IMR-90 (cell line): ENCODE data around the gene TMPRSS9. TPM values are rescaled to one million over a fixed set of nuclear protein-coding genes. Genes with fewer than 3 reads are reported as not detected.

Experiments used
- ATAC-seq: fragments of 200-7000 bp; cut with Tn5 transposase; 2 replicates; pipeline ENCODE4 v1.9.1; 2020; ENCODE audit warnings: low read depth, mild to moderate bottlenecking, moderate library complexity
- BruUV-seq: library from RNA; stranded (reverse); fragments of 400-500 nt; replicated peaks from 2 replicates; lab custom pipeline; 2021; lab: Mats Ljungman, UMichigan
- CTCF ChIA-PET: fragments of 300-600 bp; formaldehyde crosslinking; extraction: SDS; loops from one replicate; lab custom pipeline; 2021; ENCODE audit warnings: antibody characterized with exemption; lab: Yijun Ruan, JAX
- POLR2A ChIA-PET: fragments of 300-600 bp; sonication (Branson Sonifier 250); formaldehyde crosslinking; loops from one replicate; lab custom pipeline; 2022; ENCODE audit warnings: antibody characterized with exemption; ENCODE audit not compliant: unreplicated experiment; lab: Charles Lee
- DNase-seq: peaks from one replicate; pipeline ENCODE4 v3.0.0; 2013
- H2AFZ ChIP-seq: replicated peaks from 2 replicates; pipeline ENCODE3; 2013; ENCODE audit warnings: low read length, mild to moderate bottlenecking; ENCODE audit not compliant: poor library complexity
- H2AK5ac ChIP-seq: 2 replicates; pipeline ENCODE4 v1.6.1; 2013; ENCODE audit warnings: low read depth, low read length, inconsistent platforms
- H2AK9ac ChIP-seq: replicated peaks from 2 replicates; pipeline ENCODE3; 2013; ENCODE audit warnings: mild to moderate bottlenecking, low read depth, low read length, moderate library complexity; ENCODE audit not compliant: poor library complexity
- H2BK120ac ChIP-seq: 2 replicates; pipeline ENCODE4 v1.6.1; 2013; ENCODE audit warnings: low read depth, low read length, inconsistent platforms
- H2BK15ac ChIP-seq: 3 replicates; pipeline ENCODE4 v1.6.1; 2013; ENCODE audit warnings: low read depth, low read length, inconsistent platforms
- H2BK20ac ChIP-seq: 2 replicates; pipeline ENCODE4 v1.6.1; 2013; ENCODE audit warnings: low read depth, mild to moderate bottlenecking, inconsistent platforms, low read length, moderate library complexity
- H2BK5ac ChIP-seq: 2 replicates; pipeline ENCODE4 v1.6.1; 2013; ENCODE audit warnings: mild to moderate bottlenecking, low read depth, low read length, inconsistent platforms; ENCODE audit not compliant: poor library complexity, severe bottlenecking
- H3K14ac ChIP-seq: replicated peaks from 2 replicates; pipeline ENCODE4 v1.6.1; 2013; ENCODE audit warnings: low read depth, low read length, inconsistent platforms
- H3K18ac ChIP-seq: 2 replicates; pipeline ENCODE4 v1.6.1; 2013; ENCODE audit warnings: low read depth, low read length, control low read depth
- H3K23ac ChIP-seq: 2 replicates; pipeline ENCODE4 v1.6.1; 2013; ENCODE audit warnings: low read depth, low read length, inconsistent platforms
- H3K27ac ChIP-seq: 2 replicates; pipeline ENCODE4 v1.5.1; 2013; ENCODE audit warnings: mild to moderate bottlenecking, control low read depth, low read length; ENCODE audit not compliant: insufficient read depth
- H3K27me3 ChIP-seq: 2 replicates; pipeline ENCODE4 v1.6.1; 2013; ENCODE audit warnings: low read length; ENCODE audit not compliant: control insufficient read depth, insufficient read depth
- H3K36me3 ChIP-seq: 2 replicates; pipeline ENCODE4 v1.6.1; 2013; ENCODE audit warnings: low read length, mixed read lengths; ENCODE audit not compliant: control insufficient read depth, insufficient read depth
- H3K4ac ChIP-seq: 2 replicates; pipeline ENCODE4 v1.6.1; 2013; ENCODE audit warnings: low read depth, low read length, inconsistent platforms
- H3K4me1 ChIP-seq: 2 replicates; pipeline ENCODE4 v1.6.1; 2013; ENCODE audit warnings: low read length, mixed read lengths; ENCODE audit not compliant: control insufficient read depth, insufficient read depth
- H3K4me2 ChIP-seq: 2 replicates; pipeline ENCODE4 v1.6.1; 2013; ENCODE audit warnings: low read depth, mild to moderate bottlenecking, control low read depth, low read length, moderate library complexity
- H3K4me3 ChIP-seq: 2 replicates; pipeline ENCODE4 v1.5.1; 2013; ENCODE audit warnings: low read depth, mild to moderate bottlenecking, control low read depth, low read length, moderate library complexity; ENCODE audit not compliant: insufficient read depth
- H3K56ac ChIP-seq: 2 replicates; pipeline ENCODE4 v1.6.1; 2013; ENCODE audit warnings: low read length, inconsistent platforms; ENCODE audit not compliant: insufficient read depth; ENCODE audit errors: extremely low read depth
- H3K79me1 ChIP-seq, 2 experiments: 2 replicates each; pipeline ENCODE4 v1.6.1; 2013; ENCODE audit warnings: low read length in 2 of 2, inconsistent platforms in 1 of 2, low read depth in 1 of 2
- H3K9ac ChIP-seq: 2 replicates; pipeline ENCODE4 v1.6.1; 2013; ENCODE audit warnings: low read depth, low read length, control low read depth
- H3K9me1 ChIP-seq: 2 replicates; pipeline ENCODE4 v1.6.1; 2013; ENCODE audit warnings: low read length, inconsistent platforms; ENCODE audit not compliant: insufficient read depth
- H3K9me3 ChIP-seq: 2 replicates; pipeline ENCODE4 v1.6.1; 2013; ENCODE audit warnings: low read length; ENCODE audit not compliant: control insufficient read depth, insufficient read depth
- H4K20me1 ChIP-seq: 2 replicates; pipeline ENCODE4 v1.6.1; 2013; ENCODE audit warnings: low read length, inconsistent platforms; ENCODE audit not compliant: insufficient read depth
- H4K5ac ChIP-seq: 2 replicates; pipeline ENCODE4 v1.6.1; 2013; ENCODE audit warnings: mild to moderate bottlenecking, low read depth, low read length, control low read depth
- H4K8ac ChIP-seq, 2 experiments: 2 replicates each; pipeline ENCODE4 v1.6.1; 2013; ENCODE audit warnings: low read depth in 2 of 2, low read length in 2 of 2, control low read depth in 1 of 2, inconsistent platforms in 1 of 2
- H4K91ac ChIP-seq: 2 replicates; pipeline ENCODE4 v1.6.1; 2013; ENCODE audit warnings: low read depth, low read length, inconsistent platforms; ENCODE audit not compliant: insufficient read depth
- CHD1 ChIP-seq: IDR thresholded peaks from 2 replicates; pipeline ENCODE4 v1.6.1; 2012; ENCODE audit warnings: low read depth, low read length, improper control_type of control experiment
- WGBS, 2 experiments: methylation state at CpG; one replicate each; pipeline versions ENCODE4 v1.1.5 to v1.1.7; 2013; ENCODE audit warnings: missing lambda C conversion rate in 2 of 2; ENCODE audit not compliant: insufficient read length in 1 of 2; ENCODE audit errors: extremely low coverage in 2 of 2; 5-methylcytosine and 5-hydroxymethylcytosine counted together
- dilution Hi-C: fragments of 300-500 bp; cut with HindIII; formaldehyde crosslinking; loops from one replicate; pipeline ENCODE4 v1.14.3; 2018; ENCODE audit warnings: low sequenced_read_pairs; ENCODE audit not compliant: unreplicated experiment
- in situ Hi-C: fragments of 300-500 bp; cut with MboI; formaldehyde crosslinking; loops from 3 replicates; pipeline ENCODE4 v1.14.3; 2019; ENCODE audit warnings: low sequenced_read_pairs, inconsistent platforms, mixed read lengths
- intact Hi-C: fragments of 100-400 bp; cut with micrococcal nuclease; formaldehyde crosslinking; loops from 2 replicates; pipeline ENCODE4 v1.10.0; 2022
- polyA plus RNA-seq, 3 experiments: library from polyadenylated mRNA; depleted of rRNA; stranded (reverse); fragments of >200 nt; gene quantifications; 2 replicates each; pipeline ENCODE4 v1.2.3, GENCODE V29; 2012; ENCODE audit warnings: low replicate concordance in 1 of 3
- total RNA-seq: library from RNA; depleted of rRNA; stranded (reverse); fragments of >200 nt; gene quantifications from 2 replicates; pipeline ENCODE4 v1.2.3, GENCODE V29; 2012

The TMPRSS9 gene
- total and polyA plus RNA-seq, 2 of the 4 experiments (the other 2 are of a cell fraction), result not detected

DNA sequence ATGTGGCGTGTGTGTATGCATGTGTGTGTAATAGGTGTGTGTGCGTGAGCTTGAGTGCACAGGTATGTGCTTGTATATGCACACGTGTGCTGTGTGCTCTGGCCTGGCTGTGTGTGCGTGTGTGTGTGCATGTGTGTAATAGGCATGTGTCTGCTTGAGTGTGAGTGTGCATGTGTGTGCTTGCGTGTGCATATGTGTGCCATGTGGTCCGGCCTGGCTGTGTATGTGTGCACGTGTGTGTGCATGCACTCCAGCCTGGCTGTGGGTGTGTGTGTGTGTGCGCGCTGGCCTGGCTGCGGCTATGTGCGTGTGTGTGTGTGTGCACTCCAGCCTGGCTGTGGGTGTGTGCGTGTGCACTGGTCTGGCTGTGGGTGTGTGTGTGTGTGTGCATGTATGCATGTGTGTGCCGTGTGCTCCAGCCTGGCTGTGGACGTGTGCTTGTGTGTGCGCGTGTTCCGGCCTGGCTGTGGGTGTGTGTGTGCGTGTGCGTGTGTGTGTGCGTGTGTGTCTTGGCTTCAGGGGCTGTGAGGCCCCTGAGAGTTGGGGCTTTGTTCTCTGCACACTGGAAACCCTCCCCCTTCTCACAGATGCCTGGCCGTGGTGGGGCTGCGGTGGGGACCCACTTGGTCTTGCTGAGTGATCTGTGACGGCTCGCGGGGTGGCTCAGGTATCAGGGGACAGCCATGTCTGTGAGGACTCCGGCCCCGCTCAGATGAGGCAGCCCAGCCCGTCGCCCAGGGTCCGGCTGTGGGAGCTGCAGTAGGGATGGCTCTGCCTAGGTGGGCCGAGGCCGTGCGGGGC, 23.3 kb upstream of the TMPRSS9 start:
- no peak overlapping the region for H4K8ac ChIP-seq
- no peak overlapping the region for H3K56ac ChIP-seq
- no peak for ATAC-seq
- no peak overlapping the region for H2AK9ac ChIP-seq
- no peak overlapping the region for H3K4me3 ChIP-seq
- H2AK5ac ChIP-seq, result no peak overlapping the region
- no peak overlapping the region for H2AFZ ChIP-seq
- H3K14ac ChIP-seq, result no peak overlapping the region
- H3K4me2 ChIP-seq, result no peak overlapping the region
- H4K5ac ChIP-seq, result no peak overlapping the region
- H3K9me1 ChIP-seq, result peaks cover 13% of the 10 kb centered on the region
- H2BK5ac ChIP-seq, result no peak overlapping the region
- H3K79me1 ChIP-seq, result peaks cover 20 to 49% of the 10 kb centered on the region in 2 experiments
- no peak overlapping the region for H3K23ac ChIP-seq
- WGBS, 2 experiments, result 84% methylated on average over 16 of the region's 33 CpGs; no CpG with 5 or more reads in 1 of the 2 experiments
- intact Hi-C loops, result no loop called here
- no peak overlapping the region for H3K9ac ChIP-seq
- H3K4ac ChIP-seq, result no peak overlapping the region
- in situ Hi-C loops, result no loop called here
- no peak overlapping the region for H2BK15ac ChIP-seq
- peaks cover 34% of the 10 kb centered on the region for H4K20me1 ChIP-seq
- no peak overlapping the region for H2BK120ac ChIP-seq
- no peak for DNase-seq
- TF ChIP-seq CHD1, result no peak
- H3K18ac ChIP-seq, result no peak overlapping the region
- BruUV-seq, result no TSS peak
- dilution Hi-C loops, result no loop called here
- no peak overlapping the region for H3K27ac ChIP-seq
- H3K27me3 ChIP-seq, result no peaks in the 10 kb centered on the region
- POLR2A ChIA-PET, result no interaction called here
- H3K4me1 ChIP-seq, result no peaks in the 10 kb centered on the region
- H3K9me3 ChIP-seq, result no peaks in the 10 kb centered on the region
- peaks cover 13% of the 10 kb centered on the region for H3K36me3 ChIP-seq
- no peak overlapping the region for H4K91ac ChIP-seq
- CTCF ChIA-PET, result no interaction called here
- H2BK20ac ChIP-seq, result no peak overlapping the region
